GM12865 (cell line): ENCODE measurements around the gene FHIT.
"Not testable (repeated sequence)": the region's sequence is repeated elsewhere in the genome, so short reads cannot be mapped to it uniquely, and the experiment has no call there.

Experiments
- DNase-seq: peaks from one replicate; pipeline ENCODE4 v3.0.0; 2010; ENCODE audit warnings: low read depth
- H3K4me3 ChIP-seq: 2 replicates; pipeline ENCODE4 v1.5.1; 2011; ENCODE audit warnings: mild to moderate bottlenecking, low read depth, low read length, control low read depth
- CTCF ChIP-seq: IDR thresholded peaks from 2 replicates; pipeline ENCODE4 v1.5.1; 2011; ENCODE audit warnings: low read length, control low read depth, low read depth, inconsistent platforms; ENCODE audit not compliant: insufficient read depth; ENCODE audit errors: missing control alignments

The FHIT gene

GRCh38 chr3:61222467-61222866, 28.8 kb downstream of the FHIT start:
- no peak overlapping the region for H3K4me3 ChIP-seq
- no peak for TF ChIP-seq CTCF
- DNase-seq: no peak

DNA sequence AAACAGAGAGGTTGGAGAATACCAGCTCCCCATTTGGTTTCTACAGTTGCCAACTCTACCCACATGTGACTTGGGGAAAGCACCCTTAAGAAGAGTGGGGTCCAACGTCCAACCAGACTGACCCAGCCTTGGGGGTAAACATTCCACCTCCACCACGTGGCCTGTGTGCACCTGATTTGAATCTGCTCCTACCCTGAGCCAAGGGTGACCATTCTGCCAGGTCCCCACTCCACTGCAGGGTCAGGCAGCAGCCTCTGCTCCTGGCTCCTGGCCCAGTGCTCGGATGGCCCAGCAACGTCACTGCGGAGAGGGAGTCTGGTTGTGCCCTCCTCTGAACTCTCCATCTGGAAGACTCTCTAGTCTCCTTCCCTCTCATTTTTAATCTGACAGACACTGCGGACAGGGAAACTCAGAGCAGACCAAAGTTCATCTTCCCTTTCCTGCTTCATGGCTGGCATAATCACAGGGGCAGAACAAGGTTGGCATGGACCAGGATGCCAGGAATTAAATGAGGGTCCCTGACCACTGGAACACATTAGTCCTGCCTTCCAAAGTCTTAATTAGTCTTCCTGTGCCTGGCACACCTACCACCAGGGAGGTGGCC, 29.4 kb downstream of the FHIT start:
- no peak for TF ChIP-seq CTCF
- no peak for DNase-seq
- H3K4me3 ChIP-seq: no peak overlapping the region

GRCh38 chr3:61218504-61218903, 32.7 kb downstream of the FHIT start:
- no peak overlapping the region for H3K4me3 ChIP-seq
- no peak for DNase-seq
- no peak for TF ChIP-seq CTCF

GRCh38 chr3:61216171-61216570, 35.1 kb downstream of the FHIT start:
- DNase-seq, H3K4me3 ChIP-seq: not testable (repeated sequence)

DNA sequence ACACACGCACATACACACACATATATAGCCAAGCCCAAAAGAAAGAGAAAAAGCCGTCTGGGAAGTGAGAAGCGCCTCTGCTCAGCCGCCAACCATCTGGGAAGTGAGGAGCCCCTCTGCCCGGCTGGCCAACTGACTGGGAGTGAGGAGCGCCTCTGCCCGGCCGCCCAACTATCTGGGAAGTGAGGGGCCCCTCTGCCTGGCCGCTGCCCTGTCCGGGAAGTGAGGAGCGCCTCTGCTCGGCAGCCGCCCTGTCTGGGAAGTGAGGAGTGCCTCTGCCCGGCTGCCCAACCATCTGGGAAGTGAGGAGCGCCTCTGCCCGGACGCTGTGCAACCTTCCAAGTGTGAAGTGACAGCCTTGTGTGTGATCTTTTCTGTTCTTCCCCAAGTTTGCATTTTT, 49.2 kb downstream of the FHIT start:
- no peak for TF ChIP-seq CTCF
- DNase-seq: no peak
- H3K4me3 ChIP-seq: no peak overlapping the region

DNA sequence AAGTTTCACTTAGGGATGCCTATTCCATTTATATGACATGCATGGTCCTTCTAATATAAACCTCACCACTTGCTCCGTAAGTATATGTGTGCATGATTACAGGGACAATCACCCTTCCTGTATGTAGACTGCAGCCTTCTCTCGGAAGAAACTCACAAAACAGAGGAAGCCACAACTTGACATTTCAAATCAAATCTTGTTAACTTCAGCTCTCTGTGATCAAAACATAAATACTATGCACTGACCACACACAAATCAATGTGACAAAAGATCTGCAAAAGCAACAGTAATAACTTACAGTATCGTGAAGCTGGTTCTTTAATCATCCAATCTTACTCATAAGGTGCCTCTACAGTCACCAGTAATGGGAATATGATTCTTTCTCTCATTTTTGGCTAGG, 50.2 kb downstream of the FHIT start:
- TF ChIP-seq CTCF: no peak
- no peak for DNase-seq
- no peak overlapping the region for H3K4me3 ChIP-seq

DNA sequence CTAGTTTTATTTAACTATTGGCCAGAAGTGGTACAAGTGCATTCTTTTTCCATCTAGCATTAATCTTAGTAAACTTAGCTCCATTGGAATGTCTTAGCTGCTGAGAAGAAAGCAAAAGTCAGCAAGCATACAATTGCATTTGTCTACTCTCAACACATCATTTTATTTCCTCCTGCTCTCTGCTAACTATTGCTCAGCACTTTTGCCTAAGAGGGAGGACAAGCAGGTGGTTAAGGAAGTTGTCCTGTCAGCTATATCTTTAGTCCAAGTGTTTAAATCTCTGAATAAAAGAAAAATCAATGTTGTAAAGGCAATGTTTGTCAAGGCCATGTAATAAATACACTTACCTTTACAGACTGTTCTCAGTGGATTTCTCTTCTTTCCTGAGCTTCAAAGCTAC, 51.0 kb downstream of the FHIT start:
- TF ChIP-seq CTCF: no peak
- no peak overlapping the region for H3K4me3 ChIP-seq
- no peak for DNase-seq
